MV-4-11 (cell line): ENCODE data around the gene RTTN.
A peak's percentile ranks its signal among the peaks of the same experiment; 100 is the strongest.

Source experiments
- DNase-seq: peaks from one replicate; lab custom pipeline; 2025; lab: John Stamatoyannopoulos, UW

RTTN gene

DNA sequence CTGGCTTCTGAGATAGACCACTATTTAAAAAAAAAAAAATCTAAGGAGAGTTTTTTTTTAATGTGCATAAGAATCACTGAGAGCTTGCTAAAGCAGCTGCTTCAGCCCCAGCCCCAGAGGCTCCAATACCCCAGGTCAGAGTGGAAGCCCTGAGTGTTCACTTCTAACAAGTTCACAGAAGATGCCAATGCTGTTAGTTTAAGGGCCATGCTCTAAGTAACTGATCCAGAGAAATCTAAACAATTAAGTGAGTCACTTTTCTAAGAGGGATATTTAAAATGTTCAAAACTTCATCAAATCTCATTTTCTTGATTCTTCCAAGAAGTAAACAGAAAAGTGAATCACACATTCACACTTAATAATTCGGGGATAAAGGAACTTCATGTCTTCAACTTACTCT is 131.4 kb downstream of the RTTN start:
- DNase-seq, result no peak

DNA sequence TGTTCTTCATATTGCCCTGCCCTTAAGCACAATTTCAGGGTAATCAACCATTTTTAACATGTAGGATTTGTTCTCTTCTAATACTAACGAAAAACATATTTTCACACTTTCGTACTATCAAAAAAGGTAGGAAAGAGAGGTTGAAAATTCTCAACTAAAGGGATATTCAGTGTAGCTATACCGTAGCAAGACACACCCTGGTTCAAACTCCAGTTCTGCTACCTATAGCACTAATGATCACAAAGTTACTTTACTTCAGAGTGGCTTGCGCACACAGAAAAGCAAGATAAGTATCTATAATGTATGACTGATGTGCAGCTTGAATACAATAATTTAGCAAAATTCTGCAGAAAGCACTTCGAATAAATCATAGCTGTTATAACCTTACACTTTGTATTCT is 132.1 kb downstream of the RTTN start:
- no peak for DNase-seq

DNA sequence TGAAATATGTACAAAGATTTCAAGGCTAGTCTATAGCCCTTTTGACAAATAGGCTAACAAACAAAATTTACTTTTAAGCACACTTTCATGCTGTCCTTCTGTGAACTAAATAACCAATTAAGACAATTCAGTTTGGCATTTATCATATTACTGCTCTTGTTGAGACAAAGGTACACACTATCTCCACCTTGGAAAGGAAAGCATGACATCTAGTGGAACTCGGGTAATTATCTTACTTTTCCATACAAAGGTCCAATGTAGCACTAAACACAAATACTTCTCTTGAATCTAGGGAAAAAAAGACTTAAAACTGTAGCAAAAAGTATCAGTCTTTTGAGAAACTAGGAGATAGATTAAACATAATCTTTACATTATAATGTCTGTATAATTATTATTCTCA is 132.8 kb downstream of the RTTN start:
- no peak for DNase-seq

DNA sequence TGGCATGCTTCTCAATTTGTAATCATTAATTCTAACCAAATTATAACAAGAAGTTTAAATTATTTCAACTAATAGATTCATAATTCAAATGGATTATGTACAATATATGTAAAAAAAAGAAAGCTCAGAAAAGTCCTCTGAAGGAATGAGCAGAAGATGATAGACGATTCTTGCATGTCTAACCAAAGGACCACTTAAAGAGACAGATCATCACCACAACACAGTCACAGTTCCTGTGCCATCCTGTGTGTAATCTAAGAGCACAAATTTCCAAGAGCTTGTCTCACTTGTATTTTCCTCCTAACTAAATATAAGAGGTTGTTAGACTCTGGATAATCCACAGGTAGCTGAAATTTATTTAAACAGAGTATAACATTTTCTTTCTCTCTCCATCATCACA is 135.5 kb downstream of the RTTN start:
- no peak for DNase-seq

DNA sequence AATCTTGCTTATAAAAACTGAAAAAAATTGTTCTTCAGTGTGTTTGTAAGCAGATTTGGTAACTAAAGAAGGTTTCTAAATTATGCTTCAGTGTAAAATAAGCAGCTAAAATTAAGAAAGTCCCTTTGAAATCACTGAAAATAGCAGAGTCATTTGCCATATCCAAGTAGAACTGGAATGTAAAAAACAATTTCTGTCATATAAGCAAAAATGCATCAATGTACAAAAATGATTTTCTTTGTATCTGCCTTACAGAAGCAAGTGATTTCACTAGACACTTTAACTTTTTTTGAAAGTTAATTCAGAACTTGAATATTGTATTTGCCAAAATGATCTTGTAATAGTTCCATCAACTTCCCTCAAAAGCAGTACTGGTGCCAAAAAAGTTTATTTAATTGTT is 136.1 kb downstream of the RTTN start:
- no peak for DNase-seq

DNA sequence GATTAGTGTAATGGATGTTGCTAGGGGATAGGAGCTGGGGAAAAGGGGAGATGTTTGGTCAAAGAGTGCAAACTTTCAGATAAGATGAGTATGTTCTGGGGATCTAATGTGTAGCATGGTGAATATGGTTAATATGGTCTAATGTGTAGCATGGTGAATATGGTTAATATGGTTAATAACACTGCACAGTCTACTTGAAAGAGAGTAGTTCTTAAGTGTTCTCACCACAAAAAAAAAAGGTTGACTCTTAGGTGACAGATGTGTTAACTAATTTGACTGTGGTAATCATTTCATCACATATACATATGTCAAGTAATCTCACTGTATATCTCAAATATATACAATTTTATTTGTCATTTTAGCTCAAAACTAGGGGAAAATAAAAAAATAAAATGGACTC is 136.5 kb downstream of the RTTN start:
- DNase-seq, result no peak

DNA sequence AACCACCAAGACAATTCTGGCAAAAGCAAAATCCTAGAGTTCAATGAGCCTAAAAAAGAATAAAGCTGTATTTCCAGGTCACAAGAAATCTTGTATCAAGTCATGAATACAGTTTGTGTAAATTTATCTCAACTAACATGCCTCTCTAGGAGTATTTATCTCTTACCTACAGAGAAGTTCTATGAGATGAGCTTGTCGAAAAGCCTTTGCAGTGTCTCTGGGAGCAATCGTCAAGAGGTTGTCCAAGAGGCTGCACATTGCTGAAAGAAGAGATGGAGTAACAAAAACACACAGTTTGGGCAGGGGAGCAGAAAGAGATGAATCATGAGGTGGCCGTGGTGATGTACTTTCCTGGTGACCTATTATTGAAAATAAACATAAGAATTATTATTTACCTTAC is 145.8 kb downstream of the RTTN start:
- no peak for DNase-seq

DNA sequence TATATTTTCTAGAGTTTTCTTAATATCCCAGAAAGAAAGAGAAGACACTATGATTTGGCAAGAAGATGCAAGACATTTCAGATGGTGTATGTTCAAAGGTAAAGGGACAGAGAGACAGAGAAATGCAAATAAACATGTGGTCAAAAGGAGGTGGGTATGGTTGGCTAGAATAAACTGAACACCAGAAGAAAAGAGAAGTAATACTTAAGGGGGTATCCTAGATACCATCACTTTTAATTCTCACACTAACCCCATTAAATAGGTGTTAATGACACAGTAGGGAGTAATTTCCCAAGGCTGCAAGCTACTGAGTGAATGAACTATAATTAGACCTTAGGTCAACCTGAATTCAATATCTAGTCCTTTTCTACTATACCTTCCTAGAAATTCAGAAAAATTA is 146.6 kb downstream of the RTTN start:
- DNase-seq, result no peak

DNA sequence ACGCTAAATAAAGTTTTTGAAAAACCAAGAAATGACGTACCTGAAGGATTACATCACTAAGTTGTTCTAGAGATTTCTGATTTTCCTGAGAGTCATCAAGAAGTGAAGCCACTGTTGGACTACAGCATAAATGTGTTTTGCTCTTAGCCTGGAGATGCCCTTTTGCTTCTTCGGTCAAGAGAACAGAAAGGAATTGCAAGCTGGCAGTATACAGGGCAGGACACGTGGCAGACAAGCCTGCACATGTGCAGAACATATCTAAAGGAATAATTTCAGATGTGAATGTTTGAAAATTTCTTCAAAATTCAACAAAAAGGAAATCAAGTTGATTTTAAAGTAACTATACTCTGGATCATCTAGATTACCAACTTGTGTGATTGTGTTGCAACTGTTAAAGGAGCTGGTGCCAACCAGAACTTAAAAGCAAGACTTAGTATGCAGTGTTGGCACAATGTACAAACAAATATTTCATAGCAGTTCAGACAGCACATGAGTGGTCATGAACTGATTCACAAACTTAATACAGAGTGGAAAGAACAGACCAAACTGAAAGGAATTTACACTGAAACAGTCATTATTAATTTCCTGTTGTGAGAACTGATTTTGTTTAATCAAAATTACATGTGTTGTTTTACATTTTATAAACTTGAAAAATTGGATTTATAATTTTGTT is 157.4 kb downstream of the RTTN start:
- no peak for DNase-seq

DNA sequence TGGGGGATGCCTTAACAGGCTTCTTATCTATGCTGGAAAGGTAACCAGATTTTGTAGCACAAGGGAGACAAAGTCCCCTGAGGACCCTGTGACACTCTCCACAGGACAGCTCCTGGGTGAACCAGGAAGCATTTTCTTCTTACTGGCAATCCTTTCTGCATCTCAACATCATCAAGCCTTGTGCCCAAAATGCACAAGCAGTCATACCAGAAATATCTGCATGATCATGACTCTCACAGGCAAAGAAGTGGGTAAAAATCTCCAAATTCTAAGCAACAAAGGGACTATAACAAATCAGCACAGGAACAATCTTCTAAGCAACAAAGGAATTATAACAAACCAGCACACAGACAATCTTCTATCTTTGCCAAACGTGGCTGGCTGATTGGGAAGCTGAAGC is 158.7 kb downstream of the RTTN start:
- no peak for DNase-seq

DNA sequence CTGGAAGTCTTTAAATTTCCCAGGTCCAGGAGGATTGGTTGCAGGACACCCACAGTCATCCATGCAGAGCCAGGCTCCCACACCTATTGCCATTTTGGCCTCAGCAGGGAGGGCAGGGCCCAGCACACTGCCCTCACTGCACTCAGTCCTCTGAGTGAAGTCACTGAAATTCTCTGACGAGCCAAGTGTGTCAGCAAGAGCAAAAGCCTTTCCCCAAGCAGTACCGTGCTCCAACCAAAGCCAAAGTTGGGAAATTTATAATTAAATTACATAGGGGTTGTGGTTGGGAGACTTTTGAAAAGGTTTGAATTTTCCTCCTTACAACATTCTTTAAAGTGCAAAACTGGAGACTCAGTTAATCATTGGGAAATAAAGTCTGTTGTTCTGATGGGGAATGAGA is 159.3 kb downstream of the RTTN start:
- DNase-seq, result no peak

DNA sequence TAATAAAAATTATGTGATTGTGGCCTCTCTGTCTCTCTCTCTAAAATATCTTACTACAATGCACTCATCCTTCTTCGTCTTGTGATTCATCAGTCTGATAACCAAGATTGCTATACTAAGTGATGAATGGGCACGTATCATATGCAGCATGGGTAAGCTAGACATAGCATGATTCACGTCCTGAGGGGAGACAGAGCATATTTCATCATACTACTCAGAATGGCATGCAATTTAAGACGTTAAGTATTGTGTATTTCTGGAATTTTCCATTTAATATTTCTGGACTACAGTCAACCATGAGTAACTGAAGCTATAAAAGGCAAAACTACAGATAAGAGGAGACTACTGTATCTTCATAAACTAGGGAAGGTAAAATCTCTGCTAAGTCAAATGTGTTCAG is 160.9 kb downstream of the RTTN start:
- peak; percentile 60 for DNase-seq

DNA sequence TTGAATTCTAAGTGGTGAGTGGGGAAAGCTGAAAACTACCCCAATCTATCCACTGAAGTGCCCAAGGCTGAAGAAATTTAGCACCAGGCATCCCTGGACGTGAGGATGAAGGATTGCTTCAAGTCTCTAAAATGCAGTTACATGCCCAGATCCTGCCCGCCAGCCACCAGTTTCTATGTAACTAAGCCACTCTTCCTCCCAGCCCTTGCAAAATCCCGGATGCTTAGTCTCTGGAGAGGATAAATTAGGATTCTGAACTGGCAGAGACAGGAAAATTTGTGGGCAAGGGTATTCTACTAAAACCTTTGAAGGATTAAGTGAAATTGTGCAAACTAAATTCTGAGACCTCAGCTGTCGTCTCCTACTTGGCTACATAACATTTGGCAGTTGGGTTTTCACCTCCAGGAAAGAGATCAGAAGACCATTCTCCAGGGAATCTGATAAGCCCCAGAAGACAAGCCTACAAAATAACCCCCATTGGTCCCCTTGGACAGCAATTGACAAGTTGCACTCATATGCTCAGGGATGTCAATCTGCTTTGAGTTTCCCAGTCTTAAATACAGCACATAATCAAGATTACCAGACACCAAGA is 163.9 kb downstream of the RTTN start:
- peak; percentile 23 for DNase-seq

DNA sequence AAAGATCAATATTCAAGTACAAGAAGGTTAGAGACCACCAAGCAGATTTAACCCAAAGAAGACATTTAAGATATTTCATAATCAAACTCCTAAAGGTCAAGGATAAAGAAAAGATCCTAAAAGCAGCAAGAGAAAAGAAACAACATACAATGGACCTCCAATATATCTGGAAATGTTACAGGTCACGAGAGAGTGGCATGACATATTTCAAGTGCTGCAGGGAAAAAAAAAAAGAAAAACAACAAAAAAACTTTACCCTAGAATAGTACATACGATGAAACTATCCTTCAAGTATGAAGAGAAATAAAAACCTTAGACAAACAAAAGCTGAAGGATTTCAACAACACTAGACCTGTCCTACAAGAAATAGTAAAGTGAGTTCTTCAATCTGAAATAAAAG is 166.3 kb downstream of the RTTN start:
- DNase-seq, result no peak

DNA sequence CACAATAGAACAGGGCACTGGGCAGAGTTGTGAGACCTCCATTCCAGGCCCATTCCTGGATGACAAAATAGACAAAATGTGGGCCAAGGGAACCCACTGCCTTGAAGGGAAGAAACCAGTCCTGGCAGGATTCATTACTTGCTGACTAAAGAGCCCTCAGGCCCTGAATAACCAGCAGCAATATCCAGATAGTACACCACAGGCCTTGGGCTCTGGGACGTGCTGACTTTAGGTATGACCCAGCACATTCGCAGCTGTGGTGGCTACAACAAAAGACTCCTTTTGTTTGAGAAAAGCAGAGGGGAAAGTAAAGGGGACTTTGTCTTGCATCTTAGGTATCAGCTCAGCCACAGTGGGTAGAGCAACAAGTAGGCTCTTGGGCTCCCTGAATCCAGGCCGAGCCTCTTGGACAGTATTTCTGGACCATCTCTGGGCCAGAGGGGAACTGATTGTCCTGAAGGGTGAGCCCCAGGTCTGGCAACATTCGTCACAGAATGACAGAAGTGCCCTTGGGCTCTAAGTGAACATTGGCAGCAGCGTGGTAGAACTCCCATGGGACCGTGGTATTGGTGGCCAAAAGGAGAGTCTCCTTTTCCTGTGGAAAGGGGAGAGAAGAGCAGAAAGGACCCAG is 167.9 kb downstream of the RTTN start:
- no peak for DNase-seq

DNA sequence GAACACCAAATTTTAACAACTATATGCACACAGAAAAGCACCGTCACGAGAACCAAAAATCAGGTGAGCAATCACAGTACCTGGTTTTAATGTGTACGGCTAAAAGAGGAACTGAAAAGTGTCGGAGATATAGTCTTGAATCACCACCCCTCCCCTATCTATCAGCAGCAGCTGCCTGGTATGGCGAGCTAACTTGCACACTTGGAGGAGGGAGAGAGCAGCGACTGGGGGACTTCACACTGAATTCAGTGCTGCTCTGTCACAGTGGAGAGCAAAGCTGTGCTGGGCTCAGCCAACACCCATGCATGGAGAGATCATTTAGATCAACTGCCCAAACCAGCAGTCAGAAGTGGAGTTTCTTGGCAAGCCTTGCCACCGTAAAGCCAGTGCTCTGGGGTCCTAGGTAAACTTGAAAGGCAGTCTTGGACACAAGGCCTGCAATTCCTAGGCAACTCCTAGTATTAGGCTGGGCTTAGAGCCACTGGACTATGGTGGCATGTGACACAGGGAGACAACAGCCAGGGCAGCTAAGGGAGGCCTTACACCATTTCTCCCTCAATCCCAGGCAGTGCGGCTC is 168.6 kb downstream of the RTTN start:
- no peak for DNase-seq

DNA sequence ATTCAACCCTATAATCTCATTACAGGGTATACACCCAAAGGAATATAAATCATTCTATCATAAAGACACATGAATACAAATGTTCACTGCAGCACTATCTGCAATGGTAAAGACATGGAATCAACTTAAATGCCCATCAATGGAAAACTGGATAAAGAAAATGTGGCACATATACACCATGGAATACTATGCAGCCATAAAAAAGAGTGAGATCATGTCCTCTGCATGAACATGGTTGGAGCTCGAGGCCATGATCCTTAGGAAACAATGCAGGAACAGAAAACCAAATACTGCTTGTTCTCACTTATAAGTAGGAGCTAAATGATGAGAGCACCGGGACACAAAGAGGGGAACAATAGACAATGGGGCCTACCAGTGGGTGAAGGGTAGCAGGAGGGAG is 169.3 kb downstream of the RTTN start:
- no peak for DNase-seq

DNA sequence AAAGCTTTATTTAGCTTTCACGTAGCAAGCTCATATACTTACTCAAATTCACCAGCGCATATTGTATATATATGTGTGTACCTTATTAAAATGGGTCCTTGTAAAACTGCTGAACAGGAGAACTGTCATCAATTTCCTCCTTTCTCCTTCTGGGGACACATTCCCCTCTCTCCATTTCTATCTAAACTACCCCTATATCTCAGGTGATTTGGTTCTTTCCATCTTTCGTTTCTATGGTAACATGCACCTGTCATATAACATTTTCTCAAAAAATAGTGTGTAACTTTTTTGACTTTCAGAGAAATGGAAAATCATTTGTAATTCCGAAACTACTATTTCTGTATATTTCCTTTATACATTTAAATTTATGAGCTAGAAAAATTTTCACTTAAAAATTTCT is 174.3 kb downstream of the RTTN start:
- DNase-seq, result no peak

DNA sequence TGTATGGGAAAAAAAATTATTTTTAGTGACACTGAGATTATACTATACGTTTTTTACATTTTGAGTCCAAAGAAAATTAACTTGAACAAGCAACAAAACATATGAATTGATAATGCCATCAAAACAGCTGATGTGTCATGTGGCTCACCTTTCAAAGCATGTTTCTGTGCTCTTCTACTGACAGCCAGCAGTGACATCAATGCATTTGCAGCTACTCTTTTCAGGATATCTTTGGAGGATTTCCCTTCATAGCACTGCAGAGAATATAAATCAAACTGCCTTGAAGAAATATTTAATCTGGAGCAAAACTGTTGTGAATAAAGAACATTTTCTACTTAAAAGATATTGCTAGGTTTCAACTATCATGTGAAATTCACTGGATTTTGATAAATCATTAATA is 174.8 kb downstream of the RTTN start:
- DNase-seq, result no peak

DNA sequence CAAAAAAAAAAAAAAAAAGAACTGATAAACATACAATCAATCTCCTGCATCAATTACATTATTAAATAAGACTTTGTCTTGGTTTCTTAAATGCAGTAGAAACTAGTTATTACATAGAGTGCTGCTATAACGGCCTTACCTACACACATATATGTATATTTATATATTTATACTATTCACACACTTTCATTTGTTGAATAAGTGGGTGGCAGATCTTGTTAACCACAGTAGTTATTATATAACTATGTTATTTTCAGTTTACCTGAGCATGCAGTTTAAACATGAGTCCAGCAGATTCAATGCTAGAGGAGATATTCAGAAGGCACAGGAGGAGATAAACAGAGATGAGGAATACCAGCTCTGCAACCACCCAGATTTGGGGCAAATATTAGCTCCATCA is 176.3 kb downstream of the RTTN start:
- no peak for DNase-seq

DNA sequence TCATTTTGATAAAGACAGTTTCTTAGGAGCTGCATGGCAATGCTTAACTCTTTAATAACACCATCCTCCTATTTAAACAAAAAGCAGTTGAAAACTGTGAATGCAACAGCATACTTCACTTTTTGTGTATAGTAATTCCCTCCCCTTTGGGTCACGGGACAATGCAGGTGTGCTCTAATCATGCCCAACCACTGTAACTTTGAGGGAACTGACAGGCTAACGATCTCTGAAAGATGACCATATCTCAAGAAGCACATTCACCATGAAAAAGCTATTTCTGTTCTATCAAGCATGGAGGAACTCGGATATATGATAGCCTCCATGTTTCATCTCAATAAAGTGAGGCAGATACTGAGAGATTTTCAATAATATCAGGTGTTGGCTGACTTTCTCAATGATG is 176.8 kb downstream of the RTTN start:
- no peak for DNase-seq

DNA sequence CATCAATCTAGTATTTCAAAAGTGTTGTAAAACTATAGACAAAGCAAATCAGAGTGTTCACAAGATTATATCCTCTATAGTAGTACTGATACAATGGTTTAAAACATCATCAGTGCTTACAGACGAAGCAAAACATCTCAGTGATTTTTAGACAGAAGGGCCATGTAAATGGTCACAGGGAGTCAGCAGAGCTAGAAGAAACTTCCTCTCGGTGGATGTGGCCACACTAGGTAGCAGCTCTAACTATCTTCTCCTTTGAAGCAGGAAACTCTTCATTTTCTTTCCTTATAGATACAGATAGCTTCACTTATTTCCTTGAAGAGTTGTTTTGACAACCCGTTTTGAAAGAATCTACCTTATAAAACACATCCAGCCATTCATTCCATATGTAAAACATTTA is 177.4 kb downstream of the RTTN start:
- DNase-seq, result no peak

DNA sequence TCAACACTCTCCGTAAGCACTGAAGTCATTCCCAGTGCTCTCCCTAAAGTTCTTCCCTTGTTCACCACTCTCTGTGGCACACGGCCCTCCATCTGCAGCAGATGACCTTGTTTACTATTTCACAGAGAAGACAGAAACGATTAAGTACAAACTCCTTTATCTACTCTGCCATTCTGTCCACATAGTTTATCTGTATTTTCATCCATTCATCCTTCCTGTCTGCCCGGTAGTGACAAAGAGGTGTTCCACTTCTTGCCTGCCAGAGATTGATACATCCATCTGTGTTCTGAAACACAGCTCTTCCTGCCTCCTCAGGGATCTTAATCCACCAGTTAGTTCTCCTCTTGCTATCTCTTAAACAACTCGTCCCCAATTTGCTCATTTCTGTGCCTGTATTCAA is 179.9 kb downstream of the RTTN start:
- no peak for DNase-seq

DNA sequence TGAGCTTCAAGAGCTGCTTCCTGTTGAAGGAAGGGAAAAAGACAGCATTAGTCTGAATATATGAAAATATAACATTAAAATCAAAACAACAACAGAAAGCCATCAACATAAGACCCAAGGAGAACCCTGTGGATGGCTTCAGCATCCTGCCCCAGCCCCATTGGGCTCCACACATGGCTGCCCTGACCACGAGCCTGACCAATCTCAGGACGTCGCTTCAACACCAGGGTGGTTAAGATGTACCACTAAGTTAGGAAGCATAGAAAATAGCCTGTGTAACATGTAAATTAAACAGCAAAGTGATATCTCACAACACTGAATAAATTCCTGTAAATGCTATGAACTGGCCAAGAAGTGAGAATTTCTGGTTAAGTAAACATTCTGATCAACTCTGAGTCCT is 180.7 kb downstream of the RTTN start:
- DNase-seq, result no peak
